ENCODE results near the gene RNF217.

GRCh38 chr6:125073071-125073470, 110.8 kb downstream of the RNF217 start:
- no peak for TF ChIP-seq POLR2A (IDR thresholded peaks at IDR 0.05)
- TF ChIP-seq, protein P1, sequence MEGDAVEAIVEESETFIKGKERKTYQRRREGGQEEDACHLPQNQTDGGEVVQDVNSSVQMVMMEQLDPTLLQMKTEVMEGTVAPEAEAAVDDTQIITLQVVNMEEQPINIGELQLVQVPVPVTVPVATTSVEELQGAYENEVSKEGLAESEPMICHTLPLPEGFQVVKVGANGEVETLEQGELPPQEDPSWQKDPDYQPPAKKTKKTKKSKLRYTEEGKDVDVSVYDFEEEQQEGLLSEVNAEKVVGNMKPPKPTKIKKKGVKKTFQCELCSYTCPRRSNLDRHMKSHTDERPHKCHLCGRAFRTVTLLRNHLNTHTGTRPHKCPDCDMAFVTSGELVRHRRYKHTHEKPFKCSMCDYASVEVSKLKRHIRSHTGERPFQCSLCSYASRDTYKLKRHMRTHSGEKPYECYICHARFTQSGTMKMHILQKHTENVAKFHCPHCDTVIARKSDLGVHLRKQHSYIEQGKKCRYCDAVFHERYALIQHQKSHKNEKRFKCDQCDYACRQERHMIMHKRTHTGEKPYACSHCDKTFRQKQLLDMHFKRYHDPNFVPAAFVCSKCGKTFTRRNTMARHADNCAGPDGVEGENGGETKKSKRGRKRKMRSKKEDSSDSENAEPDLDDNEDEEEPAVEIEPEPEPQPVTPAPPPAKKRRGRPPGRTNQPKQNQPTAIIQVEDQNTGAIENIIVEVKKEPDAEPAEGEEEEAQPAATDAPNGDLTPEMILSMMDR (IDR thresholded peaks at IDR 0.05 in 8 of 11, conservative IDR thresholded peaks at IDR 0.05 in 3 of 11): no peak
